ENCODE results near the gene POMZP3. TPM values are rescaled to one million over a fixed set of nuclear protein-coding genes. Genes with fewer than 3 reads are reported as not detected.
"Not testable (repeated sequence)": the region's sequence is repeated elsewhere in the genome, so short reads cannot be mapped to it uniquely, and the experiment has no call there.

Gene POMZP3
- total and polyA plus RNA-seq, 8 donors = 2.9 to 14.0 (median 8.9) TPM

DNA sequence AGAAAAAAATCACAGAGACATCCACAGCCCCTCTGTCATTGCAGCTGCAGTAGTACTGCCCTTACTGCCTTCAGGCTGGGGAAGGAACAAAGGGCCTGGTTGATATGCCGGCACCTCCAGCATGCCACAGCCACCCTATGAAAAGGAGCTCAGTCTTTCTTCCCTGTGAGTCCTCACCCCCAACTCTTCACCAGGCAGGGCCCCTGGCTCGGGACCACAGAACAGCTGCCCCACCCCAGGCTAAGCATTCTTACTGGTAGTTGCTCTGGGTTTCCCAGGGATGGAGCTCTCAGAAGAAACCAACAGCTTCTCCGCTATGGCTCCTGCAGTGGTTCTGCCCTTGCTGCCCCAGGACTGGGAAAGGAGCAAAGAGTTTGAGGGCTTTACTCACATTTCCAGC, 36.0 kb downstream of the POMZP3 start:
- H3K9me3 ChIP-seq; FAIRE-seq; H3K27me3 ChIP-seq; H3K27ac ChIP-seq; H3K4me3 ChIP-seq; intact Hi-C loops (cut with DNase I); ATAC-seq; H3K36me3 ChIP-seq; DNase-seq: not testable (repeated sequence)
- 99 to 100% methylated on average over 2 to 3 of the region's 3 CpGs for WGBS, 2 donors
- peaks cover 0 to 11% (median 5%) of the 10 kb centered on the region in 3 donors for H3K4me1 ChIP-seq

DNA sequence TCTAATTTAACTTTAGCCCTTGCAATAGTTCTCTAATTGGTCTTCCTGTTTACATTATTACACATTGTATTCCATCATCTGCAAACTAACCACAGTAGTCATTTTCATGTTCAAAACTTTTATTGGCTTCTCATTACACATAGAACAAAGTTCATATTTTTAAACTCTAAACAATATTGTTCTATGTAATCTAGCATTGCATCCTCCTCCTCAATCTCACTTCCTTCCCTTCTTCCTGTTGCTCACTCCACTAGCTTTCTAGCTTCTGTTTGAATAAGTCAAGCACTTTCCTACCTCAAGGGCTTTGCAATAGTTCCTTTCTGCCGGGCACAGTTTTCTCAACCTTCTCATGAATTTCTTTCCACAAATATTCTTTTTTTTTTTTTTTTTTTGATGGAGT, 38.5 kb downstream of the POMZP3 start:
- DNase-seq; ATAC-seq; H3K36me3 ChIP-seq; H3K4me3 ChIP-seq; intact Hi-C loops (cut with DNase I); FAIRE-seq; H3K27me3 ChIP-seq; H3K27ac ChIP-seq; H3K9me3 ChIP-seq: not testable (repeated sequence)
- WGBS, 2 donors = no CpG with 5 or more reads among the region's 1 CpG
- peaks cover 3 to 18% (median 5%) of the 10 kb centered on the region in 3 donors for H3K4me1 ChIP-seq

DNA sequence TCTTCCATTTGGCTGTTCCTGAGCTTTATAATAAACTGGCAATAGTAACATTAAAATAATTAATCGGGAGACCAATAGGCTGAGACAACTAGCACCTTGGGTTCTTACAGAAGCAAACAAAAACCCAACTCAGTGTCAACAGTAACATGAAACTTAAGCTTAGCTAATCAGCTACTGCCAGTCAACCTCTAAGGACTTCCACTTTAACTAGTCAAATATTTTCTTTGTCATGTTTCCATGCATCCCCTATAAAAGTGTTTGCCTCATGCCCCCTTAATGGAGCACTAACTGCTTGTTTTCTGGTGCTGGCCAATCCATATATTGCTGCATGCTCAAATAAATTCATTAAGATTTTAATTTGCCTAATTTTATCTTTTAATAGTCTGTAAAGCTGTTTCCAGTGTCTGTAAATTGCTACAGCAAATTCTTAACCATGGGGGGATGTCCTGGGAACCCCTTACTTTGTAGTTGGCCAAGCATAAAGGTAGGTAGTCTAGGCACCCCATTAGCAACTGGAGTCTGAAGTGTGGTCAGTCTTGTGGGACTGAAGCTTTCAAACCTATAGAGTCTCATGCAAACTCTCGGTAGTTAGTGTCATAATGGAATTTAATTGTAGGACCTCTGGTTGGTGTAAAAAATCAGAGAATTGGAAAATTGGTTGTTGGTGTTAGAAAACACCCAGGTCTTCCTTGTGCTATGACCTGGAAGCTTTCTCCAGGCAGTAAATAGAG, 40.3 kb downstream of the POMZP3 start:
- H3K4me1 ChIP-seq = peaks cover 5 to 24% (median 5%) of the 10 kb centered on the region in 3 donors
- H3K4me3 ChIP-seq; intact Hi-C loops (cut with DNase I); H3K36me3 ChIP-seq; H3K9me3 ChIP-seq; FAIRE-seq; H3K27ac ChIP-seq; H3K27me3 ChIP-seq; DNase-seq: not testable (repeated sequence)
- 59 to 61% methylated on average over 2 of the region's 2 CpGs for WGBS, 2 donors
- ATAC-seq = peak; percentile 41 to 74 (median 62)

DNA sequence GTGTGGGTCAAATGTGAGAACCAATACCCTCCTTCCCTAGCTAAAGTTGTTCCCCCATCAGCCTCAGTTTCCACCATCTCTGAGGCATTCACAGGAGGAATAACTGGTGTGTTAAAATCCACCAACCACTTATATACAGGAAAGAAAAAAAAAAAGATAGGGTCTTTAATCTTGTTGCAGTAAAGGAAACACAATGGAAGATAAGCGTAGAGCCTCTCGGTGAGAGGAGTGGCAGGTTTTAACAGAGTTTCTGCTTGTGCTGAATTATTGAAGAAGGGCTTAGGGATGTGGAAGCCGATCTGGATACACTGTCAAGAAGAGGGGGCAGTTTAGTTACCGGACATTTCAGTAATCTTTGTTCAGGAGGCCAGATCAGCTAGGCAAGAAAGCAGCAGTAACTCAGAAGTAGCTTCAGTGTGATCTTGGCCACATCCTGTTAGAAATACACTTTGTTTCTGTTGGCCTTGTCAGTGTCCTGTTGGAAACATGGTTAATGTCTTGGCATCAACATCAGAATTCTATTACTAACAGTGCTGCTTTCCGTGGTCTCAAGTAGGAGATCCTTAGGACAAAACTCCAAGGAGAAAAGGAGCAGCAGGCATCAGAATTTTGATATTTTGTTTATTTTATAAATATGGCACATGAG, 43.3 kb downstream of the POMZP3 start:
- H3K4me3 ChIP-seq; DNase-seq; intact Hi-C loops (cut with DNase I); H3K27me3 ChIP-seq; H3K9me3 ChIP-seq; H3K36me3 ChIP-seq: not testable (repeated sequence)
- Histone ChIP-seq H3K27ac (peak overlapping the region in 2 of 4 donors; percentile 44 to 51), H3K4me1 (peaks cover 5 to 24% (median 5%) of the 10 kb centered on the region in 3 donors)
- WGBS, 2 donors = 43 to 49% methylated on average over 5 of the region's 5 CpGs
- ATAC-seq (peak in 2 of 4 donors; percentile 14 to 22), FAIRE-seq (peak; percentile 29)

DNA sequence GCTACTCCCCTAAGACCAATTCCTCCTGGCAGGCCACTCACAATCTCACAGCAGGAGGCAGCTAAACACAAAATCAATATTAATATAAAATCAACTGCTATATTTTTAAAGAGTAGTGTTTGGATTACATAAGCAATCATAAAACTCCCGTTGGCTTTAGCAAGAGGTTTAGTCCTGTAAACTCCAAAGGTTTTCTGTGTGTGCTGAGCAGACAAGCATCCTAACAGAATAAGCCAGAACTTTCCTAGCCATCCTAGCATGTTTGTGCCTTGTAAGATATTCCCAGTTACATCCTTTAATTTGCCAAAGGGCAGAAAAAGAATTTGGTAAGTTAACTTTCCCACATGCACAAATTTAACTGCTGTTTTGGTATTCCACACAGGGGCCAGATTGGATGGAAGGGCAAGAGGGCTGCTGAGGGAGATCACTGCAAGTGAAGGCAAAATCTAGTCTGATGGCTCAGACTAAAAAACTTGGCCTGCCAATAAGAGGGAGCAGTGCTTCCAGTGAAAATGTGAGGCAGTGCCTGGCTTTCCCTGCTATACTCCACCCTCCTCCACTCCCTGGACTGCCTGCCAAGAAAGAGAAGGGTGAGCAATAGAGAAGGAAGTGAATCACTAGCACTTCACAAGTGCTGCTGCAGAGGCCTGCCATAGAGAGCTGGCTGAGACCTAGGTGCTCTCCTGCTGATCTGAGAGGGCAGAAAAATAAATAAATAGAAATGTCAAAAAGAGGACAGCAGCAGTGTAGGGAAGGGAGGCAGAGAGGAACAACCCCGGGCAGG, 44.0 kb downstream of the POMZP3 start:
- peak; percentile 93 for FAIRE-seq
- 3 to 7% methylated on average over 1 of the region's 2 CpGs for WGBS, 2 donors
- Histone ChIP-seq H3K27ac (peak overlapping the region in 1 of 4 donors; percentile 44), H3K4me1 (peaks cover 5 to 24% (median 5%) of the 10 kb centered on the region in 3 donors)
- H3K9me3 ChIP-seq; intact Hi-C loops (cut with DNase I); H3K36me3 ChIP-seq; H3K27me3 ChIP-seq; H3K4me3 ChIP-seq: not testable (repeated sequence)
- DNase-seq = peak in 4 of 6 donors; percentile 71 to 75 (median 72)
- ATAC-seq = peak; percentile 97 to 99 (median 98)

DNA sequence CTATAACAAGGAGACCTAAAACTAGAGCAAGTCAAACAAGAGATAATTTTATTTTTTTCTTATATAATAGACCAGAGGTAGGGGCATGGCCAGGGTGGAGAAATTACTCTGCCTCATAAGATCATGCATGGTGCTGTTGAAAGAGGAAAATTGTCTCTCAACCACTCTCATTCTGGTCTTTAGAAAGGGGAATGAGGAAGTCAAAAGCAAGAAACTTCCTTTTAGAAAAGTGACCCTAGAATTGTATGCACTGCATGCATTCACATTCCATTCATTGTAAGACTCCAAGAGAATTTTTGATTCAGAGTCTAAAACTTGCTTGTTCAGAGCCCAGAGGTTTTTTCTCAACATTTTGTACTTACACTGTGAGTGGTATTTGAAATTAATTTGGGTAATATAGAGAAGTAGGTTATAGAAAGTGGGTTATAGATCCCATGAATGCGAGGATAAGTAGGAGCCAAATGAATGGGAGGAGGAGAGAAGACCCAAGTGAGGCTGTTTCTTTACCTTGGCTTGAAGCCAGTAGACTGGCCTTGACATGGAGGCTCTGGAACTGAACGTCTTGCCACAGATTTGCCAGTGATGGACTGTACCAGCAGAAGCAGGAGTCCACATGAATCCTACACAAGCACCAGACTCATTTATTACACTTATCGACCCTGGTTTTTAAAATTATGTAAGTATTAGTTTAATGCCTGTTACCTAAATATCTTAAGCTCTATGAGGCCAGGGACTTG, 51.0 kb downstream of the POMZP3 start:
- H3K36me3 ChIP-seq; H3K27ac ChIP-seq; intact Hi-C loops (cut with DNase I); H3K4me1 ChIP-seq; H3K4me3 ChIP-seq; FAIRE-seq; H3K27me3 ChIP-seq; H3K9me3 ChIP-seq: not testable (repeated sequence)
- ATAC-seq (peak in 2 of 4 donors; percentile 65 to 78), DNase-seq (peak in 2 of 6 donors; percentile 26 to 36)
- WGBS, 2 donors = 27 to 33% methylated on average over 3 of the region's 3 CpGs

DNA sequence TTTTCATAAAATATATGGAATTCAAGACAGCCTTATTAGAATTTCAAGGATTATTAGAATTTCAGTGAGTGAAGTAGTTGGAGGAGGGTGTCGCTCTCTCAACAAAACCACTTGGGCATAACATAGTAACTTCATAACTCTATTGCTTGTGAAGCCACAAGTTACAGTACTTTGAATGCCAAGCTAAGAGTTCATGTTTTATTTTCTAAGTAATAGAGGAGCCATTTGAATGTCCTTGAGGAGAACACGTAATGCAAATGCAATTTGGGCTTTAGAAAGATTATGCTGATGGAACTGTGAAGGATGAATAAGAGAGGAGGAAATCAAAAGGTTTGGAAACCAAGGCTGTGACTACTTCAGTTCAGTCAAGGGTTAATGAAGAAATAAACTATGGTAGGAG, 51.6 kb downstream of the POMZP3 start:
- FAIRE-seq; H3K4me3 ChIP-seq; H3K27ac ChIP-seq; H3K27me3 ChIP-seq; H3K9me3 ChIP-seq; H3K4me1 ChIP-seq; ATAC-seq; intact Hi-C loops (cut with DNase I); H3K36me3 ChIP-seq; DNase-seq: not testable (repeated sequence)
- 100% methylated on average over 1 of the region's 2 CpGs for WGBS, 2 donors

DNA sequence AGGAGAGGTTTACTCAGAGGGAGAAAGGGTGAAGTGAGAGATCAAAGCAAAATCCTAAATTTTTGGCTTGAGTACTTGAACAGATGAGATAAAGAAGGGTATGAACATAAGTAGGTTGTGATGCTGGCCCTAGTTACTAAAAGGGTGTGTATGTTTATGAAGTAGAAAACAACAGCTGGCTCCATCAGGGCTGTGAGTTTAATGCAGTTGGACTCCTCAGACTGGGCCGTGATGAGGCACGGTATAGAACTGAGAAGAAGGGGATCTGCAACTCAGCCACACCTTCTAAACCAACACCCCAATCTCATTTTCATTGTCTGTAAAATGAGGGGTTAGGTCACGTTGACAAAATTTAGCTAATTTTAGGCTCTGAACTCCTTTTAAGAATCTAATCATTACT, 54.8 kb downstream of the POMZP3 start:
- intact Hi-C loops (cut with DNase I); FAIRE-seq; H3K36me3 ChIP-seq; DNase-seq; H3K27ac ChIP-seq; H3K27me3 ChIP-seq; H3K4me3 ChIP-seq; H3K9me3 ChIP-seq; ATAC-seq: not testable (repeated sequence)
- peaks cover 0 to 17% (median 8%) of the 10 kb centered on the region in 3 donors for H3K4me1 ChIP-seq
- WGBS, 2 donors = 72 to 81% methylated on average over 3 of the region's 3 CpGs

DNA sequence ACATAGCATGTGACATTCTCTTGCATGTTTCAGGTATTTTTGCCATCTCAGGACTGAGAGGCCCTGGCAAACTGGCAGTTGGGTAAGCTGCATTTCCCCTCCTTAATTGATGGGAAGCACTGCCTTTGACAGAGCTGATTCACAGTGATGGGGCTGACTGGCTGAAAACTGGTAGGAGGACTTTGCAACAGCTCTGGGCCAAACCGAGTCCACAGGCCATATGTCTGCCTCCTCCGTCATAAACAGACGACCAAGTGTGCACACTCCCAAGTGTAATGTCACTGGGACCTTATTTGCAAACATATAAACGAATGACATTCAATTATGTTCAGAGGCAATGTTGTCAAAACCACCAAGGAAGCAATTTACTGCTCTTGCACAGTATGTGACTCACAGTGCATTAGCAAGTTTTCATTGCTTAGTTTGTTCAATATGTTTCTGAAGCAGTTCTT, 56.7 kb downstream of the POMZP3 start:
- FAIRE-seq (peak; percentile 29), ATAC-seq (peak in 3 of 4 donors; percentile 62 to 73 (median 67))
- DNase-seq; intact Hi-C loops (cut with DNase I); H3K9me3 ChIP-seq; H3K27me3 ChIP-seq; H3K4me3 ChIP-seq; H3K36me3 ChIP-seq; H3K27ac ChIP-seq: not testable (repeated sequence)
- WGBS, 2 donors = 64% methylated on average over 4 of the region's 4 CpGs
- H3K4me1 ChIP-seq = peaks cover 0 to 12% (median 5%) of the 10 kb centered on the region in 3 donors

DNA sequence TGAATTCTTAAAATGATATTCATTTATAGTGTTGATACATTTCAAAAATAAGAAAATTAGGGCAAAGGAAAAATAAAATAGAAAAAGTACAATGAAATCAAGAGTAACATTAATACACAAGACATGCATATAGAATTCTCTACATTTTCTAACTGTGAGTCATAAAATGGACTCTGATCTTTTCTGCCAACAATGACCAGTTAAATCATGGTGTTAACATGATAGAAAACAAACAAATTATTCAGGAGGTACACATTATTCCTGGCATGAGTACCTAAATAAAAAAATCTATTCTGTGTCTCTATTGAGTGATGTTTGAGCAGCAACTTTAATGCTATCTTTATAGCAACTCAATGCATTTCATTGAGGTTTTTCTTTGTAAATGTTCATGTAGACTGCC, 58.3 kb downstream of the POMZP3 start:
- H3K36me3 ChIP-seq; H3K27me3 ChIP-seq; DNase-seq; intact Hi-C loops (cut with DNase I); H3K9me3 ChIP-seq; H3K4me3 ChIP-seq; H3K27ac ChIP-seq: not testable (repeated sequence)
- ATAC-seq = peak; percentile 40 to 80 (median 80)
- H3K4me1 ChIP-seq = peaks cover 0 to 12% (median 5%) of the 10 kb centered on the region in 3 donors
- FAIRE-seq = peak; percentile 96

DNA sequence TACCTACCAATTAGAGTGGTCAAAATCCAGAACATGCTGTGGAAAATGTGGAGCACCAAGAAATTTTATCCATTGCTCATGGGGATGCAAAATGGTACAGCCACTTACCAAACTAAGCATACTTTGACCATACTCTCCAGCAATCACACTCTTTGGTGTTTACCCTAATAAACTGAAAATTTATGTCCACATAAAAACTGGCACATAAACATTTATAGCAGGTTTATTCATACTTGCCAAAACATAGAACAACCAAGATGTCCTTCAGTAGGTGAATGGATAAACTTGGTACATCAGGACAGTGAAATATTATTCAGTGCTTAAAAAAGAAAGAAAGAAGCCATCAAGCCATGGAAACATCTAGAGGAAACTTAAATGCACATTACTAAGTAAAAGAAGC, 59.3 kb downstream of the POMZP3 start:
- H3K36me3 ChIP-seq; ATAC-seq; H3K27me3 ChIP-seq; intact Hi-C loops (cut with DNase I); DNase-seq; H3K9me3 ChIP-seq; H3K27ac ChIP-seq; H3K4me3 ChIP-seq: not testable (repeated sequence)
- peak; percentile 5 for FAIRE-seq
- peaks cover 0 to 12% (median 5%) of the 10 kb centered on the region in 3 donors for H3K4me1 ChIP-seq

All from pancreas (tissue), 10 donors.